Lung (tissue), 12 donors: ENCODE data around the gene TSPAN18. TPM values are rescaled to one million over a fixed set of nuclear protein-coding genes. Genes with fewer than 3 reads are reported as not detected.

ENCODE experiments used
- ATAC-seq: fragments of 200-7000 bp; cut with Tn5 transposase; one replicate; pipeline ENCODE4 v1.9.1; 2020; ENCODE audit warnings: moderate number of reproducible peaks; ENCODE audit not compliant: insufficient read depth, low FRiP score
- DNase-seq, 3 donors: peaks; one replicate each; pipeline ENCODE4 v3.0.0-alpha.2; 2013 to 2017
- H3K27ac ChIP-seq, 2 donors: one replicate each; pipeline ENCODE4 v1.5.1; 2013; ENCODE audit warnings: mild to moderate bottlenecking in 2 of 2, moderate library complexity in 2 of 2, control low read depth in 1 of 2, inconsistent platforms in 1 of 2, low read depth in 1 of 2, low read length in 1 of 2
- H3K27me3 ChIP-seq, 3 donors: one replicate each; pipeline ENCODE4 v1.5.1; 2013; ENCODE audit warnings: low read length in 2 of 3; ENCODE audit not compliant: control insufficient read depth in 3 of 3, insufficient read depth in 3 of 3
- H3K36me3 ChIP-seq, 4 donors: one replicate each; pipeline ENCODE4 v1.5.1; 2013; ENCODE audit warnings: low read length in 4 of 4, mild to moderate bottlenecking in 1 of 4, moderate library complexity in 1 of 4; ENCODE audit not compliant: control insufficient read depth in 4 of 4, insufficient read depth in 4 of 4
- H3K4me1 ChIP-seq, 5 donors: one replicate each; pipeline ENCODE4 v1.5.1; 2013; ENCODE audit warnings: low read length in 5 of 5, mild to moderate bottlenecking in 2 of 5, moderate library complexity in 1 of 5; ENCODE audit not compliant: control insufficient read depth in 5 of 5, insufficient read depth in 5 of 5
- H3K4me3 ChIP-seq: one replicate; pipeline ENCODE4 v1.5.1; 2013; ENCODE audit warnings: mild to moderate bottlenecking, control low read depth, moderate library complexity
- H3K9ac ChIP-seq, 2 donors: one replicate each; pipeline ENCODE4 v1.5.1; 2013; ENCODE audit warnings: low read length in 2 of 2, control low read depth in 1 of 2; ENCODE audit not compliant: insufficient read depth in 1 of 2
- H3K9me3 ChIP-seq, 4 donors: one replicate each; pipeline ENCODE4 v1.5.1; 2013; ENCODE audit warnings: low read length in 3 of 4, mild to moderate bottlenecking in 1 of 4, moderate library complexity in 1 of 4; ENCODE audit not compliant: control insufficient read depth in 4 of 4, insufficient read depth in 3 of 4
- WGBS, 2 donors: extraction: QIAGEN DNeasy Blood & Tissue Kit; methylation state at CpG; one replicate each; pipeline ENCODE4 v1.1.7; 2013; 5-methylcytosine and 5-hydroxymethylcytosine counted together
- polyA plus RNA-seq, 2 donors: library from polyadenylated mRNA; stranded (reverse); fragments of 200-250 nt; gene quantifications; one replicate each; pipeline ENCODE4 v1.2.1, GENCODE V29; 2013
- total RNA-seq, 2 donors: library from RNA; depleted of rRNA in 1 of 2; stranded (reverse); fragments of >200 nt in 1 of 2; gene quantifications; one replicate each; pipeline ENCODE4 v1.2.1, GENCODE V29; 2014 to 2021
- TF ChIP-seq, protein P1 (sequence below): IDR thresholded peaks from 2 replicates; pipeline ENCODE4 v1.5.1; 2012; ENCODE audit warnings: mild to moderate bottlenecking; ENCODE audit errors: control extremely low read depth, extremely low read depth
- donor health status: control.
- donor health status: control.
- donor health status: Bipolar disorder and iron deficiency.
- donor health status: healthy.
- donor health status: DM: yes; HTN: yes; CAD: no.

The TSPAN18 gene
- total and polyA plus RNA-seq, 4 donors: 8.3 to 40.7 (median 21.4) TPM

DNA sequence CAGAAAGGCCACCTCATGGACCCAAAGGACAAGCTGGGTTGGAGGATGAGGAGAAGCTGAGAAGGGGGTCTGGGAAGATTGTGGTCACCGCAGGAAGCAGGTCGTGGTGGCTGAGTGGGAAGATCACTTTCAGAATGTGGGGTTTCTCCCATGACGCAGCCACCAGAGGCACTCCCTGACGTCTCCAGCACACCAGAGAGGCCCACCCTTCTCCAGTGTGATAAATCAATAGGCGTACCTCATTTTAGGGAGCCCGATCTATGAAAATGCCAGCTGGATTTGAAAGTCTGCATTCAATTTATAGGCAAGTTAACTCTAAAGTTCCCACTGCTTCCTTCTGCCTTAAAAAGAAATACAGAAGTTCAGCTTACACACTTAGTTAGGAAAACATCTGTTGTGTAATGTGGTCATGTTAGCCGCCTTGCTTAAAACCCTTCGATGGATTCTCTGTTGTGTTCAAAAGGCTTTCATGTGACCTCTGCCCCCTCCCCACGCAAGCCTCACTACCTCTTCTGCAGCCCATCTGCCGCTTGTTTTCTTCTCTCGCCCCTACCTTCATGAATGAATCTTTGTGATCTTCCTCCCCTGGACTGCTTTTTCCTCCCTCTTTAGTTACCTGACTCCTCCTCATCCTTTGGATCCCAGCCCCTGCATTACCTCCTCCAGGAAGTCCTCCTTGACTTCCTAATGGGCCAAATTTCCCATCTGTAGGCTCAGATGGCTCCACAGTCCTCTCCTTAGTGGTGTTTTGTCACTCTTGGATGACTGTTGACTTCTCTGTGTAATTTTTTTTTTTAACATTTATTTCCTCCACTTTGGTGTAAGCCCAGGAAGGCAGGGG lies 10.7 kb downstream of the TSPAN18 start:
- peaks cover 0 to 7% (median 5%) of the 10 kb centered on the region in 5 donors for H3K4me1 ChIP-seq
- DNase-seq (no peak), ATAC-seq (no peak)
- H3K9me3 ChIP-seq: peaks cover 0 to 2% (median 0%) of the 10 kb centered on the region in 4 donors
- 42 to 66% methylated on average over 11 of the region's 11 CpGs for WGBS, 2 donors
- H3K27ac ChIP-seq: no peak overlapping the region
- no peaks in the 10 kb centered on the region for H3K27me3 ChIP-seq
- TF ChIP-seq, protein P1, sequence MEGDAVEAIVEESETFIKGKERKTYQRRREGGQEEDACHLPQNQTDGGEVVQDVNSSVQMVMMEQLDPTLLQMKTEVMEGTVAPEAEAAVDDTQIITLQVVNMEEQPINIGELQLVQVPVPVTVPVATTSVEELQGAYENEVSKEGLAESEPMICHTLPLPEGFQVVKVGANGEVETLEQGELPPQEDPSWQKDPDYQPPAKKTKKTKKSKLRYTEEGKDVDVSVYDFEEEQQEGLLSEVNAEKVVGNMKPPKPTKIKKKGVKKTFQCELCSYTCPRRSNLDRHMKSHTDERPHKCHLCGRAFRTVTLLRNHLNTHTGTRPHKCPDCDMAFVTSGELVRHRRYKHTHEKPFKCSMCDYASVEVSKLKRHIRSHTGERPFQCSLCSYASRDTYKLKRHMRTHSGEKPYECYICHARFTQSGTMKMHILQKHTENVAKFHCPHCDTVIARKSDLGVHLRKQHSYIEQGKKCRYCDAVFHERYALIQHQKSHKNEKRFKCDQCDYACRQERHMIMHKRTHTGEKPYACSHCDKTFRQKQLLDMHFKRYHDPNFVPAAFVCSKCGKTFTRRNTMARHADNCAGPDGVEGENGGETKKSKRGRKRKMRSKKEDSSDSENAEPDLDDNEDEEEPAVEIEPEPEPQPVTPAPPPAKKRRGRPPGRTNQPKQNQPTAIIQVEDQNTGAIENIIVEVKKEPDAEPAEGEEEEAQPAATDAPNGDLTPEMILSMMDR: no peak
- H3K4me3 ChIP-seq: no peak overlapping the region
- no peaks in the 10 kb centered on the region for H3K36me3 ChIP-seq
- H3K9ac ChIP-seq: no peak overlapping the region

DNA sequence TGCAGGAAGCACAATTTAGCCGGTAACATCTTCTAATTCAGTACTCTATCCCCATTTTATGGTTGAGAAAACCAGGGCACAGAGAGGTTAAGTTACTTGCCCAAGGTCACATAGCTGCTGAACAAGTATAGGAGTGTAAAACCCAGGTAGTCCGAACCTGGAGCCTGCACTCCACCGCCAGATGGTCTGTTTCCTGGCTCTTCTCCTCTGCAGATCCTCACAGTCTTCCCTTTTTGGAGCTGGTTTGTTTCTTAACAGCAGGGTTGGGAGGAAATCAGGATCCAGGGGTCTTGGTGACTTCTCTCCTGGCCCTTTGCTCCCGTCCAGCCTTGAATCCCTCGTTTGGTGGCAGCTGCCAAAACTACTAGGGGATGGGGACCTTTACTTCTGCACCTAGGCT lies 12.0 kb downstream of the TSPAN18 start:
- Histone ChIP-seq H3K27ac (no peak overlapping the region), H3K9ac (no peak overlapping the region), H3K4me3 (no peak overlapping the region), H3K4me1 (peaks cover 0 to 9% (median 4%) of the 10 kb centered on the region in 5 donors), H3K9me3 (peaks cover 0 to 2% (median 0%) of the 10 kb centered on the region in 4 donors), H3K36me3 (no peaks in the 10 kb centered on the region), H3K27me3 (no peaks in the 10 kb centered on the region)
- no peak for ATAC-seq
- no peak for DNase-seq
- TF ChIP-seq, protein P1: no peak
- 83 to 89% methylated on average over 5 of the region's 5 CpGs for WGBS, 2 donors

DNA sequence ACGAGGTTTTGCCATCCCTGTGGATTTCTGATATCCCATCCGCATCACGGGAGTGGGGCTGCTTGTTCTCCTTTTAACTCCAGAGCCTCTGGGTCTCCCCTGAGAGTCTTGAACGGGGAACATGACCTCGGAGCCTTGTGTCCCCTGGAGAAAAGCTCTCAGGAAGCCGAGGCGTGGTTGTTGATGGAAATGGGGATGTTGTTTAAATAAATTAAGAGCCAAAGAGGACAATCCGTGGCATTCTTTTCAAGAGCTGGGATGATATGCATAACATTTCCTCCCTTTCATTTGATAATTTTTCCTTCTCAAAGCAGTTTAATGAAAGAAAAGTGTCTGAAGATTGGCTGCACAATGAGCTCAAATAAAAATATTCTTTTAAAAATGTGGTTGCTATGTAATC lies 14.2 kb downstream of the TSPAN18 start:
- peaks cover 0 to 2% (median 0%) of the 10 kb centered on the region in 4 donors for H3K9me3 ChIP-seq
- 49 to 79% methylated on average over 8 of the region's 8 CpGs for WGBS, 2 donors
- no peaks in the 10 kb centered on the region for H3K27me3 ChIP-seq
- no peak for ATAC-seq
- H3K4me3 ChIP-seq: no peak overlapping the region
- no peak for DNase-seq
- no peak overlapping the region for H3K9ac ChIP-seq
- TF ChIP-seq, protein P1: no peak
- H3K27ac ChIP-seq: peak overlapping the region in 1 of 2 donors; percentile 23
- H3K36me3 ChIP-seq: no peaks in the 10 kb centered on the region
- H3K4me1 ChIP-seq: peaks cover 0 to 12% (median 8%) of the 10 kb centered on the region in 5 donors
